Measurements from ENCODE around the gene FTCD. TPM values are rescaled to one million over a fixed set of nuclear protein-coding genes. Genes with fewer than 3 reads are reported as not detected.
"Not testable (repeated sequence)": the region's sequence is repeated elsewhere in the genome, so short reads cannot be mapped to it uniquely, and the experiment has no call there.

Gene FTCD, protein sequence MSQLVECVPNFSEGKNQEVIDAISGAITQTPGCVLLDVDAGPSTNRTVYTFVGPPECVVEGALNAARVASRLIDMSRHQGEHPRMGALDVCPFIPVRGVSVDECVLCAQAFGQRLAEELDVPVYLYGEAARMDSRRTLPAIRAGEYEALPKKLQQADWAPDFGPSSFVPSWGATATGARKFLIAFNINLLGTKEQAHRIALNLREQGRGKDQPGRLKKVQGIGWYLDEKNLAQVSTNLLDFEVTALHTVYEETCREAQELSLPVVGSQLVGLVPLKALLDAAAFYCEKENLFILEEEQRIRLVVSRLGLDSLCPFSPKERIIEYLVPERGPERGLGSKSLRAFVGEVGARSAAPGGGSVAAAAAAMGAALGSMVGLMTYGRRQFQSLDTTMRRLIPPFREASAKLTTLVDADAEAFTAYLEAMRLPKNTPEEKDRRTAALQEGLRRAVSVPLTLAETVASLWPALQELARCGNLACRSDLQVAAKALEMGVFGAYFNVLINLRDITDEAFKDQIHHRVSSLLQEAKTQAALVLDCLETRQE
- total RNA-seq, result 9.5 and 18.9 TPM in 2 replicates
- 27.4 and 31.1 TPM in 2 replicates for polyA plus RNA-seq

DNA sequence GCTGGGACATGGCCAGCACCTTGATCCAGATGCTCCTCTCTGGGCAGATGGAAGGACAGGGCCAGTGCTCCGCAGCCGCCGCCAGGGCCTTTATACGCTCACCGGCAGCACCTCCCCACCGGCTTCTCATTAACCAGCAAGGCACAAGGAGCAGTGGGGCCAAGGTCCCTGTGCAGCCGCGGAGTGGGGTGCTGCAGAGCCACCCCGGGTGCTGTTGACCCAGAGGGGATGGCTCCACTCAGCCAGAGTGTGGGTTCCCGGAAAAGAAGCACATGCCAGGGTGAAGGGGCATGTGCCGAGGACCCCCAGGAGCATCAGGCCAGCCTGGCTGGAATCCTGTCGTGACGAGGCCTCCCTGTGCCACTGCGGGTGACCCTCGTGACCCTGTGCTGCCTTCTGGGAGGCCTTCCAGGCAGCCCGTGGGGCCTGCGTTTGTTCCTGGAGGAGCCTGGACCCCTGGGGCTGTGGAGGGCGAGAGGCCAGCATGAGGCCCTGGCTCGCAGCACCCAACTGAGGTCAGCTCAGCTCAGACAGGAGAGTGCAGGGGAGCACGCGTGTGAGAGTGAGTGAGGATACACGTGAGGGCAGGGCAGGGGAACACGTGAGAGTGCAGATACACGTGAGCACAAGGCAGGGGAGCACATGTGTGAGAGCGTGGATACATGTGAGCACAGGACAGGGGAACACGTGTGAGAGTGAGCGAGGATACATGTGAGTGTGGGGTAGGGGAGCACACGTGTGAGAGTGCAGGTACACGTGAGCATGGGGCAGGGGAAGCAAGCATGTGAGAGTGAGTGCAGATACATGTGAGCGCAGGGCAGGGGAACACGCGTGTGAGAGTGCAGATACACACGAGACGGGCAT, at the start of gene FTCD:
FTCD (minus strand) TSS at position 66 of the 864 bp plus-strand sequence; CDS start at position 10, 56 bp downstream.
- no peaks in the 10 kb centered on the region for H3K9me3 ChIP-seq (ENCODE audit: low read depth)
- DNase-seq (ENCODE audit: low read depth in 1 of 2, low spot score in 1 of 2), result no peak
- H3K4me1 ChIP-seq (ENCODE audit: low read depth), result peaks cover 37% of the 10 kb centered on the region
- no peaks in the 10 kb centered on the region for H3K27me3 ChIP-seq
- H3K4me3 ChIP-seq, result no peak within 1 kb of the TSS
- no peaks in the 10 kb centered on the region for H3K36me3 ChIP-seq
- no peak for TF ChIP-seq CTCF (IDR thresholded peaks at IDR 0.05; ENCODE audit: low read depth, low read length)
- peak within 1 kb of the TSS; percentile 91 for H3K27ac ChIP-seq

- Histone ChIP-seq H3K27ac (no peak overlapping the region), H3K36me3 (peaks cover 36% of the 10 kb centered on the region), H3K4me1 (ENCODE audit: low read depth) (no peaks in the 10 kb centered on the region), H3K9me3 (ENCODE audit: low read depth) (no peaks in the 10 kb centered on the region), H3K4me3 (no peak overlapping the region), H3K27me3 (no peaks in the 10 kb centered on the region)
- no peak for DNase-seq (ENCODE audit: low read depth in 1 of 2, low spot score in 1 of 2)
- TF ChIP-seq CTCF (IDR thresholded peaks at IDR 0.05; ENCODE audit: low read depth, low read length), result no peak
These were observed 49.8 kb upstream of the FTCD start for GRCh38 chr21:46205166-46205565.

- H3K4me1 ChIP-seq (ENCODE audit: low read depth), result no peaks in the 10 kb centered on the region
- H3K27ac ChIP-seq, result no peak overlapping the region
- no peak for TF ChIP-seq CTCF (IDR thresholded peaks at IDR 0.05; ENCODE audit: low read depth, low read length)
- H3K4me3 ChIP-seq, result no peak overlapping the region
- no peaks in the 10 kb centered on the region for H3K27me3 ChIP-seq
- H3K9me3 ChIP-seq (ENCODE audit: low read depth), result no peaks in the 10 kb centered on the region
- peaks cover 37% of the 10 kb centered on the region for H3K36me3 ChIP-seq
- no peak for DNase-seq (ENCODE audit: low read depth in 1 of 2, low spot score in 1 of 2)
These were observed 47.8 kb upstream of the FTCD start for GRCh38 chr21:46203203-46203600.

DNA sequence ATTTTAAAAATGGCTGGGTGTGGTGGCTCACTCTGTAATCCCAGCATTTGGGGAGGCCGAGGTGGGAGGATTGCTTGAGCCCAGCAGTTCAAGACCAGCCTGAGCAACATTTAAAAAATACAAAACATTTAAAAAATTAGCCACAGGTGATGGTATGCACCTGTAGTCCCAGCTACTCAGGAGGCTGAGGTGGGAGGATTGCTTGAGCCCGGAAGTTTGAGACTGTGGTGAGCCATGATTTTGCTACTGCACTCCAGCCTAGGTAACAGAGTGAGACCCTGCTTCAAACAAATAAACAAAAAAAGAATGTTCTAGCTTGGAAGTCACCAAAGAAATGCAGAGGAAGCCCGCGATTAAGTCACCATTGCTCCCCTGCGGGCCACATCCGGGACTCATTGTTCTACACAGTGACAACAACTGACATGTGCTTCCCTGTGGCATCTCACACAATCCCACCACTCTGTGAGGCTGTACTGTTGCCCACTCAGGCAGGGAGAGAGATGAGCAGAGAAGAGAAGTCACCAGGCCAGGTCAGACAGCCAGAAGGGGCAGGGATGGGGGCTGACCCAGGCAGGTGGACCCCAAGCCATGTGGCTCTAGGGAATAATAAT, 47.3 kb upstream of the FTCD start:
- no peak overlapping the region for H3K4me3 ChIP-seq
- H3K9me3 ChIP-seq (ENCODE audit: low read depth), result no peaks in the 10 kb centered on the region
- H3K36me3 ChIP-seq, result peaks cover 37% of the 10 kb centered on the region
- H3K4me1 ChIP-seq (ENCODE audit: low read depth), result no peaks in the 10 kb centered on the region
- H3K27ac ChIP-seq, result no peak overlapping the region
- H3K27me3 ChIP-seq, result no peaks in the 10 kb centered on the region
- no peak for TF ChIP-seq CTCF (IDR thresholded peaks at IDR 0.05; ENCODE audit: low read depth, low read length)
- DNase-seq (ENCODE audit: low read depth in 1 of 2, low spot score in 1 of 2), result no peak

- not testable (repeated sequence) for H3K4me1 ChIP-seq (ENCODE audit: low read depth); H3K27ac ChIP-seq; H3K27me3 ChIP-seq; DNase-seq (ENCODE audit: low read depth in 1 of 2, low spot score in 1 of 2); H3K4me3 ChIP-seq; H3K9me3 ChIP-seq (ENCODE audit: low read depth)
- peaks cover 31% of the 10 kb centered on the region for H3K36me3 ChIP-seq
These were observed 45.8 kb upstream of the FTCD start for GRCh38 chr21:46200877-46201803.
